Activated naive CD4-positive, alpha-beta T cell treated with anti-CD3 and anti-CD28 coated beads, Interleukin-2, amount 10 ng/mL, durations not matched to agents 7 days and 5 days (primary cell): ENCODE results near the gene CWC27.
"Not testable (repeated sequence)": the region's sequence is repeated elsewhere in the genome, so short reads cannot be mapped to it uniquely, and the experiment has no call there.

Source experiments
- CTCF ChIA-PET: fragments of 350-600 bp; sonication (Branson Sonifier 250); formaldehyde crosslinking; loops from one replicate; lab custom pipeline; 2021; ENCODE audit warnings: antibody characterized with exemption; lab: Charles Lee
- DNase-seq: peaks from one replicate; pipeline ENCODE4 v3.0.0-alpha.2; 2020
- H3K27ac Mint-ChIP-seq: one replicate; pipeline ENCODE4 v1.8.0; 2021; ENCODE audit warnings: mild to moderate bottlenecking, moderate library complexity, mixed read lengths
- H3K27me3 Mint-ChIP-seq: one replicate; pipeline ENCODE4 v1.8.0; 2021; ENCODE audit warnings: mild to moderate bottlenecking, mixed read lengths
- H3K36me3 Mint-ChIP-seq: one replicate; pipeline ENCODE4 v1.8.0; 2021; ENCODE audit warnings: mixed read lengths
- H3K4me1 Mint-ChIP-seq: one replicate; pipeline ENCODE4 v1.8.0; 2021; ENCODE audit warnings: mixed read lengths
- H3K4me3 Mint-ChIP-seq: one replicate; pipeline ENCODE4 v1.8.0; 2021; ENCODE audit warnings: mild to moderate bottlenecking, moderate library complexity, mixed read lengths
- H3K9me3 Mint-ChIP-seq: one replicate; pipeline ENCODE4 v1.8.0; 2021; ENCODE audit warnings: mixed read lengths

The CWC27 gene

DNA sequence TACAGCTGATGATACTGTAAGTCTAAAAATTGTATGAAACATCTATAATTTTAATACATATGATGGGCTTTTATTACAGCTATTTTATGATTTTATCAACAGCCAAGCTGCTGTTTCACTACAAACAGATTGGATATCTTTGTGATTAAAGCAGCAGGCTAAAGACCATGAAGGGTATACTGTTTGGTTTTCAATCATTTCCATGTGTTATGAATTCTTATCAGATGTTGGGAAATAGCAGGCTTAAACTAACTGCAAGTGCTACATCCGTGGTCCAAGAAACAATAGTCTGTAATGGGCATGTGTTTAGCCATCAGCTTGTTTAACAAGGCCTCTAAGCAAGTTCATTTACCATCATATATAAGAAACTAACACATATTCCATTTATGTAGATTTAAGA lies 107.5 kb downstream of the CWC27 start:
- CTCF ChIA-PET, result no interaction called here
- Mint-ChIP-seq H3K4me3 (no peak overlapping the region), H3K4me1 (no peaks in the 10 kb centered on the region), H3K36me3 (no peaks in the 10 kb centered on the region), H3K27me3 (no peaks in the 10 kb centered on the region), H3K9me3 (no peaks in the 10 kb centered on the region), H3K27ac (no peak overlapping the region)
- no peak for DNase-seq

DNA sequence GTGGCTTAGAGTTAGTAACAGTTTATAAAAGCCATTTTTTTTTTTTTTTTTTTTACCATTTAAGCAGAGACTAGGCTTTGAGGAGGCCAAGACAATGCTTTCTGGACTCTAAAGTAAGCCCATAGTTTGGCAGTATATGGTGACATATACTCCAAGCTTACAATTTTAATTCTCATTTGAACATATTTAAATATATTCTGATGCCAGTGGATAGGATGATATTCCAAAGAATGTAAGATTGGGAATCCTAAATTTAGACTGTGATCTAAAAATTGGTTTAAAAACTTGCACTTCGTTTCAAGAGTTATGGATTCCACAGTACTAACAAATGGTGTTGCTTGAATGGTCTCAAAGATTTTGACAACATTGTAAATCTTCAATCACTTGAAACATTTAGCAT lies 112.1 kb downstream of the CWC27 start:
- no peak for DNase-seq
- Mint-ChIP-seq H3K27ac (no peak overlapping the region), H3K4me3 (no peak overlapping the region), H3K9me3 (no peaks in the 10 kb centered on the region), H3K36me3 (no peaks in the 10 kb centered on the region), H3K4me1 (no peaks in the 10 kb centered on the region), H3K27me3 (no peaks in the 10 kb centered on the region)
- CTCF ChIA-PET, result no interaction called here

DNA sequence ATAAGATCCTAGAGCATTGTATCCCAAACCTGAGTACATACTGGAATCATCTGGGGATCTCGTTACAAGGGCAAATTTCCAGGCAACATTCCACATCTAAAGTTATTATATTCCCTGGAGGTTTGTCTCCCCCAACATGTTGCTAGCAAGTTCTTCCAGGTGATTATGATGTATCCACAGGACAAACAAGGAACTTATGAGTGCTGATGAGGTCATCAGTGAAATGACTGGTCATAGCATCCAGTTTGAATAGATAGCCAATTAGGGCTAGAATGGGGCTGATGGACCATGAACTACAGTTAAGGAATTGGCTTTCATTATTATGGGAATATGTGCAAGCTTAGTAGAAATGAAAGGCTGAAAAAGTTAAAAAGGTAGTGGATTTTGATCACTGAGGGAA lies 115.2 kb downstream of the CWC27 start:
- H3K9me3 Mint-ChIP-seq, result no peaks in the 10 kb centered on the region
- no peak overlapping the region for H3K27ac Mint-ChIP-seq
- no peaks in the 10 kb centered on the region for H3K27me3 Mint-ChIP-seq
- no peak for DNase-seq
- no peaks in the 10 kb centered on the region for H3K36me3 Mint-ChIP-seq
- no peaks in the 10 kb centered on the region for H3K4me1 Mint-ChIP-seq
- CTCF ChIA-PET, result no interaction called here
- H3K4me3 Mint-ChIP-seq, result no peak overlapping the region

DNA sequence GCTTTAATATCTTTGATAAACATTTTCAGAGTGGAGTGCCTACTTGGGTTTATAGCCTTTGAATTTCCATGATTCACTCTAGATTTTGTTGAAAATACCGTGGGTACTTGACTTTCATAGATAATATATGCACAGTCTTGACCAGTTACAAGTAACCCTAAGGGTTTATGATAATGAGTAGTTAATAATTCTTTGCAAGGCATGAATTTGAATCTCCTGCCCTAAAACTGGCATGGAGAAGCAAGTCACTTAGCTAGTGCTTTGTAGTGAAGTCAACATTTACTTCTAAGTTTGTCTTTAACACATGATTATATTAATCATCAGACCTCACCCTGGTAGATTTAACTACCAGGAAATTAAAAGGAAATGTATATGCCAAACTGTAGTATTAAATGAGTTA lies 115.8 kb downstream of the CWC27 start:
- H3K27me3 Mint-ChIP-seq, result no peaks in the 10 kb centered on the region
- DNase-seq, result no peak
- CTCF ChIA-PET, result no interaction called here

DNA sequence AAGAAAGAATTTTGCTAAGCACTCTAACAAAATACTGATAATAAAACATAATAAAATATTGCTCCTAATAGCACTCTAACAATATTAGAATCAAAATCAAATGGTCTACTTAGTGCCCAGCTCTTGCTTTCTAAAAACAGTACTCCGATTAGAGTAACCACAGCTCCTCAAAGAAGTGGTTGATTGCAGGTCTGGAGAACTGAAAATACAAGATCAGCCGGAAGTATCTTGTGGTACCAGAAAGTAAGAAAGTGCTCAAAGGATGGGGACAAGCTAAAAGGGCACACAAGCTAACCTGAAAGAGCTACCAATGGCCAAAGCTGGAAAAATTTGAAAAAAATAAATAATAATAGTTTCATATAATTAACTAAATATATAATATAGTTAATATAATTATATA lies 119.2 kb downstream of the CWC27 start:
- Mint-ChIP-seq H3K4me3 (no peak overlapping the region), H3K27ac (no peak overlapping the region), H3K4me1 (no peaks in the 10 kb centered on the region), H3K9me3 (no peaks in the 10 kb centered on the region), H3K27me3 (no peaks in the 10 kb centered on the region), H3K36me3 (no peaks in the 10 kb centered on the region)
- CTCF ChIA-PET, result no interaction called here
- DNase-seq, result no peak

More for the DNA sequence above, 115.8 kb downstream of the CWC27 start:
- Mint-ChIP-seq H3K36me3 (no peaks in the 10 kb centered on the region), H3K27ac (no peak overlapping the region), H3K4me1 (no peaks in the 10 kb centered on the region), H3K9me3 (no peaks in the 10 kb centered on the region), H3K4me3 (no peak overlapping the region)

DNA sequence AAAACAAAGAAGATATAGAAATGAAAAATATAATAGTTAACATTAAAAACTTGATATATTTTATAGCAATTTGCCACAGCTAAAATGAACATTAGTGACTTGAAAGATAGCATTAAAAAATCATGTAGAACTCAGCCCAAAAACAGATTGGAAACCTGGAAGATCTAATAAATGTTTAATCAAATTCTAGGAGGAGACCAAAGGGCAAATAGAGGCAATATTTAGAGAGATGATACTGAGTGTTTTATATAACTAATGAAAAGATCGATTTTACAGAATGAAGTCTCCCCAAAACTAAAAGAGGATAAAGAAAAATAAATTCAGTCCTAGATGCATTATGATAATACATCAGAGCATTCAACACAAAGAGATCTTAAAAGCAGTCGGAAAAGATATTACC lies 127.0 kb downstream of the CWC27 start:
- Mint-ChIP-seq H3K9me3 (no peaks in the 10 kb centered on the region), H3K4me1 (no peaks in the 10 kb centered on the region), H3K4me3 (no peak overlapping the region), H3K27ac (no peak overlapping the region), H3K36me3 (peaks cover 3% of the 10 kb centered on the region), H3K27me3 (no peaks in the 10 kb centered on the region)
- no peak for DNase-seq
- CTCF ChIA-PET, result interaction anchor here (0.7 kb wide), 1 partner anchor 10 kb away, joined by 3 read pairs; no protein-coding TSS in a partner anchor

DNA sequence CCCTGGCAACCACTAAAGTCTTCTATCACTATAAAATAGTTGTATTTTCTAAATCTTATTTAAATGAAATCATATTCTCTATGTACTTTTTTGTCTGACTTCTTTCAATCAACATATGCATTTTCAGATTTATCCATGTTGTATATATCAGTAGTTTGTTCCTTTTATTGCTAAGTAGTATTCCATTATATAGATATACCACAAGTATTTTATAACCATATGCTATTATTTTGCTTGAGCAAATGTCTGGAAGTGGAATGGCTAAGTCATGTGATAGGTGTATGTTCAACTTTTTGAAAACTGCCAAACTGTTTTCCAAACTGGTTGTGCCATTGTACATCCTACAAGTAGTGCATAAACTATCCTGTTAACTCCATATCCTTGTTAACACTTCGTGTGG lies 131.1 kb downstream of the CWC27 start:
- no peaks in the 10 kb centered on the region for H3K4me1 Mint-ChIP-seq
- peaks cover 3% of the 10 kb centered on the region for H3K36me3 Mint-ChIP-seq
- CTCF ChIA-PET, result no interaction called here
- H3K27ac Mint-ChIP-seq, result no peak overlapping the region
- no peaks in the 10 kb centered on the region for H3K9me3 Mint-ChIP-seq
- no peak for DNase-seq
- H3K4me3 Mint-ChIP-seq, result no peak overlapping the region
- no peaks in the 10 kb centered on the region for H3K27me3 Mint-ChIP-seq

DNA sequence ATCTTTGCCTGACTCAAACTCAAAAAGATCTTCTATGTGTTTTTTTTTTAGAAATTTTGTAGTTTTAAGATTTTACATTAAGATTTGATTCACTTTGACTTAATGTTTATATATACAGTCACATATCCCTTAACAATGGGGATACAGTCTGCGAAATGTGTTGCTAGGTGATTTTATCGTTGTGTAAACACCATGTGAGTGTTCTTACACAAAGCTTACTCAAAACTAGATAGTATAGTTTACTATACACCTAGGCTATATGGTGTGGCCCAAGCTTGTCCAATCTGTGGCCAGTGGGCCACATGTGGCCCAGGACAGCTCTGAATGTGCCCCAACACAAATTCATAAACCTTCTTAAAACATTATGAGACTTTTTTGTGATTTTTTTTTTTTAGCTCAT lies 131.9 kb downstream of the CWC27 start:
- Mint-ChIP-seq H3K27me3 (no peaks in the 10 kb centered on the region), H3K4me1 (no peaks in the 10 kb centered on the region), H3K36me3 (peaks cover 3% of the 10 kb centered on the region), H3K4me3 (no peak overlapping the region), H3K9me3 (peaks cover 2% of the 10 kb centered on the region), H3K27ac (no peak overlapping the region)
- no peak for DNase-seq
- CTCF ChIA-PET, result no interaction called here

DNA sequence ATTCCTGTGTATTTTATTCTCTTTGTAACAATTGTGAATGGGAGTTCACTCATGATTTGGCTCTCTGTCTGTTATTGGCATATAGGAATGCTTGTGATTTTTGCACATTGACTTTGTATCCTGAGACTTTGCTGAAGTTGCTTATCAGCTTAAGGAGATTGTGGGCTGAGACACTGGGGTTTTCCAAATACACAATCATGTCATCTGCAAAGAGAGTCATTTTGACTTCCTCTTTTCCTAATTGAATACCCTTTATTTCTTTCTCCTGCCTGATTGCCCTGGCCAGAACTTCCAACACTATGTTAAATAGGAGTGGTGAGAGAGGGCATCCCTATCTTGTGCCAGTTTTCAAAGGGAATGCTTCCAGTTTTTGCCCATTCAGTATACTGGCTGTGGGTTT lies 138.7 kb downstream of the CWC27 start:
- H3K4me1 Mint-ChIP-seq, CTCF ChIA-PET, H3K27ac Mint-ChIP-seq, H3K27me3 Mint-ChIP-seq, H3K36me3 Mint-ChIP-seq, DNase-seq, H3K4me3 Mint-ChIP-seq, H3K9me3 Mint-ChIP-seq: not testable (repeated sequence)

DNA sequence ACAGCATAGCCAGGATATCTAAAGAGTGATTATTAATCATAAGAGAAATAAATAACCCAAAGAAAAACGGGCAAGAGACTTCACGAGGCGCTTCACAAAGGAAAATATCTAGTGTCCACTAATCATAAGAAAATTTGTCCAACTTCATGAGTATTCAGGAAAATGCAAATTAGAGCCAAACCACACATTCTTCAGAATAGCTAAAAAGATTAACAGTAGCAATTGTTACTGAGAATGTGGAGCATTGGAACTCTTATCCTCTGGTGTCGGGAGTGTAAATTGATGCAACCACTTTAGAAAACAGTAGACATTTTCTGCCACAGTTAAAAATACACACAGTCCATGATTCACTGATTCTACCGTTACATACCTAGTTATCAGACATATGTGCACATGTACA lies 145.7 kb downstream of the CWC27 start:
- DNase-seq, result no peak
- Mint-ChIP-seq H3K4me1 (peaks cover 3% of the 10 kb centered on the region), H3K27ac (no peak overlapping the region), H3K9me3 (peaks cover 9% of the 10 kb centered on the region), H3K4me3 (no peak overlapping the region), H3K36me3 (peaks cover 10% of the 10 kb centered on the region), H3K27me3 (no peaks in the 10 kb centered on the region)
- CTCF ChIA-PET, result no interaction called here

DNA sequence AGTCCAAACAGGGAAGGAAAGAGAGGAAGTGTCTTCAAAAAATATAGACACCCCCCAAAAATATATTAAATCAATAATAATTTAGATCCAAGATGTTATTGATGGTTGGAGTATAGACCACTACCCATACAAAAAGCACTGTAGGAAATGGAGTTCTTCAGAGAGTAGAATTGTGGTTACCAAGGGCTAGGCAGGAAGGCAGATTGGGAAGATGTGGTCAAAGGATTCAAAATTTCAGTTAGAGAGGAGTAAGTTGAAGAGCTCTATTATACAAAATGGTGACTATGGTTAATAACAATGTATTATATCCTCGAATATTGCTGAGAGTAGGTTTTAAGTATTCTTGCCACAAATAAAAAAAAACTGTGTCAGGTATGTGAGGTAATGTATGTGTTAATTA lies 149.4 kb downstream of the CWC27 start:
- CTCF ChIA-PET, result no interaction called here
- no peaks in the 10 kb centered on the region for H3K27me3 Mint-ChIP-seq
- H3K4me3 Mint-ChIP-seq, result no peak overlapping the region
- DNase-seq, result no peak
- H3K36me3 Mint-ChIP-seq, result peaks cover 26% of the 10 kb centered on the region
- H3K27ac Mint-ChIP-seq, result no peak overlapping the region
- peaks cover 3% of the 10 kb centered on the region for H3K4me1 Mint-ChIP-seq
- peaks cover 30% of the 10 kb centered on the region for H3K9me3 Mint-ChIP-seq

DNA sequence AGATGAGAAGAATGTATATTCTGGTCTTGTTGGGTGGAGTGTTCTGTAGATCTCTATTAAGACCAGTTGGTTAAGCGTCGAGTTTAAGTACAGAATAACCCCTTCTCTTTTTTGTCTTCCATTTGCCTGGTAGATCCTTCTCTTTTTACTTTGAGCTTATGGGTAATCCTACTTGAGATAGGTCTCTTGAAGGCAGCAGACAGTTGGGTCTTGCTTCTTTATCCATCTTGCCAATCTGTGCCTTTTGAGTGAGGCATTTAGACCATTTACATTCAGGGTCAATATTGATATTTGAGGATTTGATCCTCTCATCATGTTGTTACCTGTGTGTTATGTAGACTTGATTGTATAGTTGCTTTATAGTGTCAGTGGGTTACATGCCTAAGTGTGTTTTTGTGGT lies 152.7 kb downstream of the CWC27 start:
- no peak overlapping the region for H3K27ac Mint-ChIP-seq
- peaks cover 26% of the 10 kb centered on the region for H3K36me3 Mint-ChIP-seq
- CTCF ChIA-PET, result interaction anchor here (0.6 kb wide), 1 partner anchor 20 kb away, joined by 3 read pairs; no protein-coding TSS in a partner anchor
- no peak overlapping the region for H3K4me3 Mint-ChIP-seq
- peaks cover 30% of the 10 kb centered on the region for H3K9me3 Mint-ChIP-seq
- H3K27me3 Mint-ChIP-seq, result no peaks in the 10 kb centered on the region
- DNase-seq, result no peak
- H3K4me1 Mint-ChIP-seq, result peaks cover 3% of the 10 kb centered on the region

DNA sequence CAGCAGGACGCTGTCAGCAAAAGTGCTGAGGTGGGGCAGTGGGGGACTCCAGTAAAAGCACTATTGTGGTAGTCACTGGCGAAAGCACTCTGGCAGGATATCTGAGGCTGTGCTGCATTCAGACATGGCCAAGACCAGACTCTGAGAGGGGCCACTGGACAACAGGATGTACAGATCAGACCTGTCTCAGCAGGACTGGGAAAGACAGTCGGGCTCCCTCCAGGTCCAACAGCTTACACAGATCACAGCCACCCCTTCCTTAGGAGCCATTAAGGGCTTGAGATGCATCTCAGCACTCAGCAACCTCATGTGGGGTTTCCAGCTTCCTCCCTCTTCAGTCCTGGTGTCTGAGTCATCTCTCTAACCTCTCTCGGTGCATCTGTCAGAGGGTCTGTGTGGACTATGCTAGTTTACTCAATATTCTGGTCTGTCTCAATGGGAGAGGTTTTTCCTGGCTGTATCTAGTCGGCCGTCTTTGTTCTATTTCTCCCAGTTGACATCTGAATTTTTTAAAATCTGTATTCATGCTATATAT lies 154.5 kb downstream of the CWC27 start:
- Mint-ChIP-seq H3K4me3 (no peak overlapping the region), H3K27ac (no peak overlapping the region), H3K36me3 (peaks cover 21% of the 10 kb centered on the region), H3K9me3 (peaks cover 30% of the 10 kb centered on the region), H3K4me1 (peaks cover 2% of the 10 kb centered on the region), H3K27me3 (no peaks in the 10 kb centered on the region)
- CTCF ChIA-PET, result no interaction called here
- no peak for DNase-seq

DNA sequence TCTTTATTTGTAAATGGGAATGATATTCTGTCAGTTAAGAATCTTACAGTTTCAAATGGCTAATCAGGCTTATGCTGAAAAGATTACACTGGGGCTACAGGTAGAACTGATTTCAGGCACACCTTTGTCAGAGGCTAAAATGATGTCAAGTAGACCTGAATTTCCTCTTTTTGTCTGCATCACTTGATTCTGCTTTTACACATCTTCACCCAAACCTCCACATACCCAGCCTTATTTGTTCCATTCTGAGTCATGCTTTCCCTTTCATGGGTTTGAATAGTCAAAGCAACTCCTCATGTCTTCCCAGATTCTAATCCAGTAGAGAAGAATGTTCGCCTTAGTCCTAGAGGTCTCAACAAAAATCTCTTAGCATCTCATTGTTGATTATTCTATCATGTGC lies 156.4 kb downstream of the CWC27 start:
- no peaks in the 10 kb centered on the region for H3K27me3 Mint-ChIP-seq
- H3K4me1 Mint-ChIP-seq, result peaks cover 5% of the 10 kb centered on the region
- H3K9me3 Mint-ChIP-seq, result peaks cover 21% of the 10 kb centered on the region
- no peak for DNase-seq
- H3K36me3 Mint-ChIP-seq, result peaks cover 25% of the 10 kb centered on the region
- no peak overlapping the region for H3K4me3 Mint-ChIP-seq
- CTCF ChIA-PET, result no interaction called here
- H3K27ac Mint-ChIP-seq, result no peak overlapping the region

DNA sequence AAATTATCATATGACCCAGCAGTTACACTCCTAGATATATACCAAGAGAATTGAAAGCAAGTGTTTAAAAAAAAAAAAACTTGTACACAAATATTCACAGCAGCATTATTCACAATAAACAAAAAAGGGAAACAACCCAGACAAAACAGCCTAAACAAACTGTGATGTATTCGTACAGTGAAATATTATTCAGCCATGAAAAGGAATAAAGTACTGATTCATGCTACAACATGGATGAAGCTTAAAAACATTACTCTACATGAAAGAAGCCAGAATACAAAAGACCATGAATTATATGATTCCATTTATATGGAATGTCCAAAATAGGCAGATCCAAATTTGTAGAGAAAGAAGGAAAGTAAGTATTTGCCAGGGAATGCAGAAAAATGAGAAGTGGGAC lies 161.1 kb downstream of the CWC27 start:
- H3K36me3 Mint-ChIP-seq, result peaks cover 7% of the 10 kb centered on the region
- H3K4me3 Mint-ChIP-seq, result no peak overlapping the region
- CTCF ChIA-PET, result no interaction called here
- no peak for DNase-seq
- no peaks in the 10 kb centered on the region for H3K27me3 Mint-ChIP-seq
- no peaks in the 10 kb centered on the region for H3K9me3 Mint-ChIP-seq
- peaks cover 5% of the 10 kb centered on the region for H3K4me1 Mint-ChIP-seq
- no peak overlapping the region for H3K27ac Mint-ChIP-seq
